Measurements from ENCODE around the gene PNPLA7.

Gene PNPLA7

GRCh38 chr9:137447722-137448601 lies 102.2 kb downstream of the PNPLA7 start:
- DNase-seq, result no peak

GRCh38 chr9:137446851-137447471 lies 103.2 kb downstream of the PNPLA7 start:
- no peak for DNase-seq

- no peak for DNase-seq
Observed at GRCh38 chr9:137445930-137446431, 104.2 kb downstream of the PNPLA7 start.

- DNase-seq, result peak; percentile 82 to 84
Observed at GRCh38 chr9:137445275-137445807, 104.9 kb downstream of the PNPLA7 start.

GRCh38 chr9:137444106-137444790 lies 106.0 kb downstream of the PNPLA7 start:
- DNase-seq, result no peak

GRCh38 chr9:137441935-137442321 lies 108.3 kb downstream of the PNPLA7 start:
- DNase-seq, result no peak

- DNase-seq, result no peak
Observed at GRCh38 chr9:137441289-137441934, 108.8 kb downstream of the PNPLA7 start, which contains the start of gene ENTPD8. Gene ENTPD8 (minus strand): TSS chr9:137441357. CDS start chr9:137438285, 3,072 bp downstream.

GRCh38 chr9:137439158-137439714 lies 111.0 kb downstream of the PNPLA7 start:
- DNase-seq, result no peak

GRCh38 chr9:137438591-137439157 lies 111.5 kb downstream of the PNPLA7 start:
- DNase-seq, result no peak

GRCh38 chr9:137437691-137438590 lies 112.3 kb downstream of the PNPLA7 start:
- DNase-seq, result no peak

- DNase-seq, result no peak
Observed at GRCh38 chr9:137436761-137437600, 113.2 kb downstream of the PNPLA7 start.

GRCh38 chr9:137435980-137436760 lies 114.0 kb downstream of the PNPLA7 start:
- DNase-seq, result no peak

- DNase-seq, result no peak
Observed at GRCh38 chr9:137435381-137435891, 114.8 kb downstream of the PNPLA7 start.

GRCh38 chr9:137434498-137435380 lies 115.5 kb downstream of the PNPLA7 start:
- no peak for DNase-seq

GRCh38 chr9:137433916-137434431 lies 116.2 kb downstream of the PNPLA7 start:
- no peak for DNase-seq

GRCh38 chr9:137433349-137433915 lies 116.8 kb downstream of the PNPLA7 start:
- no peak for DNase-seq
